GM18867 (cell line): Measurements from ENCODE around the gene IFNAR1.
"Not testable (repeated sequence)": the region's sequence is repeated elsewhere in the genome, so short reads cannot be mapped to it uniquely, and the experiment has no call there.

ENCODE experiments used
- ATAC-seq: cut with Tn5 transposase; IDR thresholded peaks from one replicate; pipeline ENCODE4 v1.9.1; 2021; ENCODE audit warnings: mild to moderate bottlenecking, moderate library complexity; ENCODE audit not compliant: unreplicated experiment

The IFNAR1 gene

GRCh38 chr21:33305938-33306337 lies 18.8 kb upstream of the IFNAR1 start:
- ATAC-seq: no peak

- peak; percentile 92 for ATAC-seq
Observed at GRCh38 chr21:33308586-33309490, 15.9 kb upstream of the IFNAR1 start.

- no peak for ATAC-seq
Observed at GRCh38 chr21:33309778-33310177, 15.0 kb upstream of the IFNAR1 start.

- ATAC-seq: no peak
Observed at GRCh38 chr21:33312121-33312520, 12.6 kb upstream of the IFNAR1 start.

GRCh38 chr21:33313183-33313582 lies 11.6 kb upstream of the IFNAR1 start:
- ATAC-seq: no peak

GRCh38 chr21:33313611-33314010 lies 11.2 kb upstream of the IFNAR1 start:
- ATAC-seq: no peak

- ATAC-seq: no peak
Observed at GRCh38 chr21:33314111-33314510, 10.7 kb upstream of the IFNAR1 start.

- no peak for ATAC-seq
Observed at GRCh38 chr21:33315946-33316710, 8.6 kb upstream of the IFNAR1 start.

- ATAC-seq: no peak
Observed at GRCh38 chr21:33317145-33317544, 7.6 kb upstream of the IFNAR1 start.

GRCh38 chr21:33317786-33318486 lies 6.8 kb upstream of the IFNAR1 start:
- no peak for ATAC-seq

GRCh38 chr21:33321005-33321404 lies 3.8 kb upstream of the IFNAR1 start:
- ATAC-seq: not testable (repeated sequence)

GRCh38 chr21:33323610-33324009 lies 1.2 kb upstream of the IFNAR1 start:
- not testable (repeated sequence) for ATAC-seq

GRCh38 chr21:33325222-33326067 lies 675 bp downstream of the IFNAR1 start:
- ATAC-seq: peak; percentile 30

GRCh38 chr21:33327326-33327725 lies 2.6 kb downstream of the IFNAR1 start:
- no peak for ATAC-seq

GRCh38 chr21:33327792-33328433 lies 3.1 kb downstream of the IFNAR1 start:
- ATAC-seq: no peak

GRCh38 chr21:33330726-33331125 lies 6.0 kb downstream of the IFNAR1 start:
- ATAC-seq: no peak

- ATAC-seq: peak; percentile 77
Observed at GRCh38 chr21:33332143-33332542, 7.4 kb downstream of the IFNAR1 start.

- no peak for ATAC-seq
Observed at GRCh38 chr21:33334191-33334590, 9.4 kb downstream of the IFNAR1 start.

GRCh38 chr21:33334824-33335223 lies 10.1 kb downstream of the IFNAR1 start:
- no peak for ATAC-seq

- no peak for ATAC-seq
Observed at GRCh38 chr21:33339135-33339534, 14.4 kb downstream of the IFNAR1 start.
